B cell (primary cell): Measurements from ENCODE around the gene NEUROG2. TPM values are rescaled to one million over a fixed set of nuclear protein-coding genes. Genes with fewer than 3 reads are reported as not detected.

Source experiments
- ATAC-seq: fragments of 200-7000 bp; cut with Tn5 transposase; one replicate; pipeline ENCODE4 v1.10.0; 2021; ENCODE audit warnings: low read depth, mild to moderate bottlenecking, moderate number of reproducible peaks, moderate library complexity
- CTCF ChIA-PET: fragments of 350-600 bp; sonication (Branson Sonifier 250); formaldehyde crosslinking; loops from one replicate; lab custom pipeline; 2021; ENCODE audit warnings: antibody characterized with exemption, inconsistent platforms; lab: Charles Lee
- POLR2A ChIA-PET: fragments of 350-600 bp; sonication (Branson Sonifier 250); formaldehyde crosslinking; loops from one replicate; lab custom pipeline; 2021; ENCODE audit warnings: antibody characterized with exemption; lab: Charles Lee
- DNase-seq: peaks from one replicate; pipeline ENCODE4 v3.0.0; 2013
- H2AFZ ChIP-seq: 2 replicates; pipeline ENCODE4 v1.6.1; 2012; ENCODE audit warnings: mild to moderate bottlenecking, low read depth, low read length; ENCODE audit not compliant: insufficient read depth, poor library complexity, severe bottlenecking
- H3K27ac ChIP-seq, 2 donors: 1 replicate in 1 of 2; 2 replicates in 1 of 2; pipeline ENCODE4 v1.5.1; 2012 to 2013; ENCODE audit warnings: low read length in 2 of 2, mild to moderate bottlenecking in 2 of 2, moderate library complexity in 1 of 2
- H3K27me3 ChIP-seq, 4 experiments: fragments of 200-600 bp in 1 of 4; sonication (generic) in 1 of 4; replicated peaks in 1 of 4; 1 replicate in 2 of 4; 2 replicates in 2 of 4; pipeline versions ENCODE4 v1.6.1 to v1.7.0; 2013 to 2016; ENCODE audit warnings: low read length in 3 of 4, mild to moderate bottlenecking in 2 of 4, mixed read lengths in 1 of 4, moderate library complexity in 1 of 4; ENCODE audit not compliant: insufficient read depth in 4 of 4, control insufficient read depth in 3 of 4; ENCODE audit errors: control extremely low read depth in 1 of 4
- H3K36me3 ChIP-seq, 2 experiments: replicated peaks in 1 of 2; 1 replicate in 1 of 2; 2 replicates in 1 of 2; pipeline versions ENCODE4 v1.6.1 to v1.7.1; 2013; ENCODE audit warnings: low read length in 1 of 2; ENCODE audit not compliant: insufficient read depth in 2 of 2, control insufficient read depth in 1 of 2; ENCODE audit errors: control extremely low read depth in 1 of 2, extremely low read depth in 1 of 2
- H3K4me1 ChIP-seq, 2 donors: fragments of 200-600 bp in 1 of 2; sonication (generic) in 1 of 2; 1 replicate in 1 of 2; 2 replicates in 1 of 2; pipeline versions ENCODE4 v1.5.1 to v1.6.1; 2013 to 2017; ENCODE audit warnings: low read length in 2 of 2; ENCODE audit not compliant: control insufficient read depth in 2 of 2, insufficient read depth in 2 of 2
- H3K4me2 ChIP-seq: replicated peaks from 2 replicates; pipeline ENCODE3; 2012; ENCODE audit warnings: mild to moderate bottlenecking, low read depth, low read length; ENCODE audit not compliant: poor library complexity, severe bottlenecking
- H3K4me3 ChIP-seq, 5 experiments: fragments of 200-600 bp in 1 of 5; sonication (generic) in 1 of 5; 1 replicate in 3 of 5; 2 replicates in 2 of 5; pipeline versions ENCODE4 v1.5.1 to v1.7.0; 2011 to 2016; ENCODE audit warnings: low read length in 4 of 5, mild to moderate bottlenecking in 4 of 5, low read depth in 2 of 5, control low read depth in 1 of 5, moderate library complexity in 1 of 5; ENCODE audit not compliant: insufficient read depth in 1 of 5; ENCODE audit errors: control extremely low read depth in 1 of 5, extremely low read depth in 1 of 5
- H3K79me2 ChIP-seq: fragments of 200-600 bp; sonication (generic); one replicate; pipeline ENCODE4 v1.6.0; 2016; ENCODE audit warnings: low read length; ENCODE audit not compliant: control insufficient read depth, insufficient read depth
- H3K9ac ChIP-seq: fragments of 200-600 bp; sonication (generic); 2 replicates; pipeline ENCODE4 v1.6.1; 2017; ENCODE audit warnings: mild to moderate bottlenecking, low read length, moderate library complexity
- H3K9me3 ChIP-seq, 3 donors: one replicate each; pipeline versions ENCODE4 v1.6.1 to v1.7.1; 2013; ENCODE audit warnings: low read length in 2 of 3; ENCODE audit not compliant: control insufficient read depth in 2 of 3, insufficient read depth in 1 of 3; ENCODE audit errors: control extremely low read depth in 1 of 3
- H4K20me1 ChIP-seq: 2 replicates; pipeline ENCODE4 v1.6.0; 2012; ENCODE audit warnings: mild to moderate bottlenecking, low read length; ENCODE audit not compliant: insufficient read depth, control insufficient read depth, poor library complexity, severe bottlenecking
- H3K27ac Mint-ChIP-seq: one replicate; pipeline ENCODE4 v1.8.0; 2021; ENCODE audit warnings: mixed read lengths
- H3K27me3 Mint-ChIP-seq: one replicate; pipeline ENCODE4 v1.8.0; 2021; ENCODE audit warnings: mixed read lengths
- H3K4me1 Mint-ChIP-seq: one replicate; pipeline ENCODE4 v1.8.0; 2021; ENCODE audit warnings: mixed read lengths
- H3K4me3 Mint-ChIP-seq: one replicate; pipeline ENCODE4 v1.8.0; 2021; ENCODE audit warnings: mixed read lengths
- H3K9me3 Mint-ChIP-seq: one replicate; pipeline ENCODE4 v1.8.0; 2022; ENCODE audit warnings: mixed read lengths; ENCODE audit not compliant: insufficient read depth
- EZH2 ChIP-seq: IDR thresholded peaks from 2 replicates; pipeline ENCODE4 v1.6.1; 2012; ENCODE audit warnings: borderline replicate concordance, low read depth, mild to moderate bottlenecking, moderate library complexity, low read length; ENCODE audit not compliant: insufficient read depth, poor library complexity, severe bottlenecking
- WGBS: methylation state at CpG from one replicate; pipeline ENCODE4 v1.1.5; 2013; ENCODE audit warnings: missing lambda C conversion rate; ENCODE audit not compliant: insufficient coverage; 5-methylcytosine and 5-hydroxymethylcytosine counted together
- intact Hi-C: fragments of 100-400 bp; cut with micrococcal nuclease; formaldehyde crosslinking; loops from one replicate; pipeline ENCODE4 v1.10.0; 2022
- polyA plus RNA-seq: library from polyadenylated mRNA; depleted of rRNA; stranded (reverse); fragments of >200 nt; gene quantifications from 2 replicates; pipeline ENCODE4 v1.2.3, GENCODE V29; 2012
- total RNA-seq, 2 donors: library from RNA; stranded (reverse); fragments of 120-200 nt in 1 of 2; gene quantifications; 1 replicate in 1 of 2; 2 replicates in 1 of 2; pipeline versions ENCODE4 v1.2.3 to v1.2.4, GENCODE V29; 2013 to 2022
- TF ChIP-seq, protein P1 (sequence below): fragments of 200-600 bp; IDR thresholded peaks from one replicate; pipeline ENCODE4 v1.8.0; 2022; ENCODE audit warnings: antibody characterized with exemption, mild to moderate bottlenecking

The NEUROG2 gene
- total and polyA plus RNA-seq, 2 donors (not counting 1 experiment from before 2014, with no cell fraction given) = not detected

DNA sequence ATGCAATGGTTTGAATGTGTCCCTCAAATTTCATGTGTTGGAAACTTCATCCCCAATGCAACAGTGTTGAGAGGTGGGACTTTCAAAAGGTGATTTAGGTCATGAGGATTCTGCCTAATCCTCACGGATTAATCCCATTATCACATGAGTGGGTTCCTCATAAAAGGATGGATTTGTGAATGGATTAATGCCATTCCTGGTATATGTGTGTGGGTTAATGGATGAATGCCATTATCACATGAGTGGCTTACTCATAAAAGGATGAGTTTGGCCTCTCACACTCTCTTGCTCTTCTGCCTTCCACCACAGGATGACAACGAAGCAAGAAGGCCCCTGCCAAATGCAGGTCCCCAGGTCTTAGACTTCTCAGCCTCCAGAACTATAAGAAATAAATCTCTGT lies 30.5 kb upstream of the NEUROG2 start:
- CTCF ChIA-PET = no interaction called here
- Mint-ChIP-seq H3K27me3 (no peaks in the 10 kb centered on the region), H3K4me1 (no peaks in the 10 kb centered on the region), H3K27ac (no peak overlapping the region), H3K4me3 (no peak overlapping the region), H3K9me3 (no peaks in the 10 kb centered on the region)
- Histone ChIP-seq H3K27ac (no peak overlapping the region), H3K4me1 (no peaks in the 10 kb centered on the region), H3K36me3 (no peaks in the 10 kb centered on the region), H3K9ac (no peak overlapping the region), H3K9me3 (no peaks in the 10 kb centered on the region), H3K4me2 (no peak overlapping the region), H3K4me3 (no peak overlapping the region), H3K79me2 (no peaks in the 10 kb centered on the region), H2AFZ (no peak overlapping the region), H4K20me1 (no peaks in the 10 kb centered on the region), H3K27me3 (no peaks in the 10 kb centered on the region)
- ATAC-seq (no peak), DNase-seq (no peak)
- 89% methylated on average over 1 of the region's 2 CpGs for WGBS
- POLR2A ChIA-PET = no interaction called here
- intact Hi-C loops = no loop called here
- TF ChIP-seq EZH2 = no peak
- TF ChIP-seq, protein P1, sequence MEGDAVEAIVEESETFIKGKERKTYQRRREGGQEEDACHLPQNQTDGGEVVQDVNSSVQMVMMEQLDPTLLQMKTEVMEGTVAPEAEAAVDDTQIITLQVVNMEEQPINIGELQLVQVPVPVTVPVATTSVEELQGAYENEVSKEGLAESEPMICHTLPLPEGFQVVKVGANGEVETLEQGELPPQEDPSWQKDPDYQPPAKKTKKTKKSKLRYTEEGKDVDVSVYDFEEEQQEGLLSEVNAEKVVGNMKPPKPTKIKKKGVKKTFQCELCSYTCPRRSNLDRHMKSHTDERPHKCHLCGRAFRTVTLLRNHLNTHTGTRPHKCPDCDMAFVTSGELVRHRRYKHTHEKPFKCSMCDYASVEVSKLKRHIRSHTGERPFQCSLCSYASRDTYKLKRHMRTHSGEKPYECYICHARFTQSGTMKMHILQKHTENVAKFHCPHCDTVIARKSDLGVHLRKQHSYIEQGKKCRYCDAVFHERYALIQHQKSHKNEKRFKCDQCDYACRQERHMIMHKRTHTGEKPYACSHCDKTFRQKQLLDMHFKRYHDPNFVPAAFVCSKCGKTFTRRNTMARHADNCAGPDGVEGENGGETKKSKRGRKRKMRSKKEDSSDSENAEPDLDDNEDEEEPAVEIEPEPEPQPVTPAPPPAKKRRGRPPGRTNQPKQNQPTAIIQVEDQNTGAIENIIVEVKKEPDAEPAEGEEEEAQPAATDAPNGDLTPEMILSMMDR = no peak

- Mint-ChIP-seq H3K9me3 (no peaks in the 10 kb centered on the region), H3K27me3 (no peaks in the 10 kb centered on the region), H3K4me1 (no peaks in the 10 kb centered on the region), H3K4me3 (no peak overlapping the region), H3K27ac (no peak overlapping the region)
- POLR2A ChIA-PET = no interaction called here
- WGBS = no CpG with 5 or more reads among the region's 3 CpGs
- Histone ChIP-seq H3K4me1 (no peaks in the 10 kb centered on the region), H3K9me3 (no peaks in the 10 kb centered on the region), H3K27me3 (no peaks in the 10 kb centered on the region), H3K9ac (no peak overlapping the region), H4K20me1 (no peaks in the 10 kb centered on the region), H3K4me2 (no peak overlapping the region), H3K4me3 (no peak overlapping the region), H3K36me3 (no peaks in the 10 kb centered on the region), H3K79me2 (no peaks in the 10 kb centered on the region), H3K27ac (no peak overlapping the region), H2AFZ (no peak overlapping the region)
- TF ChIP-seq, protein P1 = no peak
- no peak for TF ChIP-seq EZH2
- ATAC-seq (no peak), DNase-seq (no peak)
- CTCF ChIA-PET = no interaction called here
- intact Hi-C loops = no loop called here
Observed at GRCh38 chr4:112545346-112545745, 29.4 kb upstream of the NEUROG2 start.
